ENCODE results near the gene KLHL7.
"Not testable (repeated sequence)": the region's sequence is repeated elsewhere in the genome, so short reads cannot be mapped to it uniquely, and the experiment has no call there.

KLHL7 gene

DNA sequence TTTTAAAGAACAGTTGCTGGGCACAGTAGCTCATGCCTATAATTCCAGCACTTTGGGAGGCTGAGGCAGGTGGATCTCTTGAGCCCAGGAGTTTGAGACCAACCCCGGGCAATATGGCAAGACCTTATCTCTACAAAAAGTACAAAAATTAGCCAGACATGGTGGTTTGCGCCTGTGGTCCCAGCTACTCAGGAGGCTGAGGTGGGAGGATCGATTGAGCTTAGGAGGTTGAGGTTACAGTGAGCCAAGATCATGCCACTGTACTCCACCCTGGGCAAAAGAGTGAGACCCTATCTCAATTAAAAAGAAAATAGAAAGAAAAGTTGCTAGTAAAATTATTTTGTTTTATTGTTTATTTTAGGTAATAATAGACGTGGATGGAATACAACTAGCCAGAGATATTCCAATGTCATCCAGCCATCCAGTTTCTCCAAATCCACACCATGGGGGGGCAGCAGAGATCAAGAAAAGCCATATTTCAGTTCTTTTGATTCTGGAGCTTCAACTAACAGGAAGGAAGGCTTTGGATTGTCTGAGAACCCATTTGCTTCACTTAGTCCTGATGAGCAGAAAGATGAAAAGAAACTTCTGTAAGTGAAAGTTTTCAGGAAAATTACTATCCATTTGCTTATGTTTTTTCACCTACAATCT lies 79.2 kb downstream of the KLHL7 start:
- H3K27ac ChIP-seq: no peak overlapping the region
- no peaks in the 10 kb centered on the region for H3K36me3 ChIP-seq (ENCODE audit: control insufficient read depth, insufficient read depth, low read length)
- TF ChIP-seq, protein P1, sequence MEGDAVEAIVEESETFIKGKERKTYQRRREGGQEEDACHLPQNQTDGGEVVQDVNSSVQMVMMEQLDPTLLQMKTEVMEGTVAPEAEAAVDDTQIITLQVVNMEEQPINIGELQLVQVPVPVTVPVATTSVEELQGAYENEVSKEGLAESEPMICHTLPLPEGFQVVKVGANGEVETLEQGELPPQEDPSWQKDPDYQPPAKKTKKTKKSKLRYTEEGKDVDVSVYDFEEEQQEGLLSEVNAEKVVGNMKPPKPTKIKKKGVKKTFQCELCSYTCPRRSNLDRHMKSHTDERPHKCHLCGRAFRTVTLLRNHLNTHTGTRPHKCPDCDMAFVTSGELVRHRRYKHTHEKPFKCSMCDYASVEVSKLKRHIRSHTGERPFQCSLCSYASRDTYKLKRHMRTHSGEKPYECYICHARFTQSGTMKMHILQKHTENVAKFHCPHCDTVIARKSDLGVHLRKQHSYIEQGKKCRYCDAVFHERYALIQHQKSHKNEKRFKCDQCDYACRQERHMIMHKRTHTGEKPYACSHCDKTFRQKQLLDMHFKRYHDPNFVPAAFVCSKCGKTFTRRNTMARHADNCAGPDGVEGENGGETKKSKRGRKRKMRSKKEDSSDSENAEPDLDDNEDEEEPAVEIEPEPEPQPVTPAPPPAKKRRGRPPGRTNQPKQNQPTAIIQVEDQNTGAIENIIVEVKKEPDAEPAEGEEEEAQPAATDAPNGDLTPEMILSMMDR (IDR thresholded peaks at IDR 0.05): peak; percentile 29
- peaks cover 4% of the 10 kb centered on the region for H3K79me2 ChIP-seq
- no peak overlapping the region for H2AFZ ChIP-seq
- H3K4me3 ChIP-seq (ENCODE audit: low read depth, low read length): no peak overlapping the region
- no peaks in the 10 kb centered on the region for H3K4me1 ChIP-seq
- H3K9me3 ChIP-seq (ENCODE audit: control insufficient read depth, low read length): no peaks in the 10 kb centered on the region
- no peak overlapping the region for H3K9ac ChIP-seq
- H3K27me3 ChIP-seq (ENCODE audit: control insufficient read depth, insufficient read depth, low read length): no peaks in the 10 kb centered on the region
- peak overlapping the region; percentile 10 for H3K4me2 ChIP-seq (ENCODE audit: low read length)

DNA sequence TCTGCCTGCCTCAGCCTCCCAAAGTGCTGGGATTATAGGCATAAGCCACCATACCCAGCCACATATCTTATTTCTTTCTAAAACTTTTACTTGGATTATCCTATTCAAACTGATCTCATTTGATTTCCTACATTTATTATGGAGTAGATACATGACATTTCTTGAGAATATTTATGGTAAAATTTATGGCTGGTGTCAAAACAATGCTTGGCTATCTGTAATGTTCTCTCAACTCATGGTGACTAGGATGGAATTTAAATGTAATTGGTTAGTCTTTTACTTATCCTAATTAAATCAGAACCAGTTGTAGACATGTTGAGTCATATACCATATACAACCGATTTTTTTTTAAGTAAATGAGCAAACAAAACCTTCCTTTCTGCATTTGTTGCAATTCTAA lies 80.4 kb downstream of the KLHL7 start:
- TF ChIP-seq, protein P1 (IDR thresholded peaks at IDR 0.05): no peak
- no peak overlapping the region for H3K4me3 ChIP-seq (ENCODE audit: low read depth, low read length)
- no peaks in the 10 kb centered on the region for H3K27me3 ChIP-seq (ENCODE audit: control insufficient read depth, insufficient read depth, low read length)
- H3K27ac ChIP-seq: no peak overlapping the region
- H3K9me3 ChIP-seq (ENCODE audit: control insufficient read depth, low read length): no peaks in the 10 kb centered on the region
- H2AFZ ChIP-seq: no peak overlapping the region
- H3K79me2 ChIP-seq: peaks cover 4% of the 10 kb centered on the region
- no peak overlapping the region for H3K4me2 ChIP-seq (ENCODE audit: low read length)
- no peaks in the 10 kb centered on the region for H3K36me3 ChIP-seq (ENCODE audit: control insufficient read depth, insufficient read depth, low read length)
- H3K9ac ChIP-seq: no peak overlapping the region
- peaks cover 5% of the 10 kb centered on the region for H3K4me1 ChIP-seq

DNA sequence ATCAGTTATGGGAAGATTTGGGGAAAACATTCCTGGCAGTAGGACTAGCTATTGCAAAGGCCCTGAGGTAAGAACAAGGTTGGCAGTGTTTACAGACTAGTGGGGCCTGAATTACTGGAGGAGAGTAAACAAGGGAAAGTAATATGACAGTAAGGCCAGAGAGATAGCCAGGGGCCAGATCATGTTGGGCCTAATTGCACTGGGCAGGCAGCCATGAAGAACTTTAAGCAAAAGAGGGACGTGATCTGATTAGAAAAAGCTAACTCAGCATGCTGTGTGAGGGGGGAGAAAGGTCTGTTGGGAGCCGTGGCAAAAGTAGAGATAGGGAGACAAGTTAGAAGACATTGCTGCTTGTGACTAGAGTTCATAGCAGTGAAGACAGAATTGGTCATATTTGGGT lies 85.4 kb downstream of the KLHL7 start:
- no peaks in the 10 kb centered on the region for H3K79me2 ChIP-seq
- H3K27me3 ChIP-seq (ENCODE audit: control insufficient read depth, insufficient read depth, low read length): no peaks in the 10 kb centered on the region
- no peak overlapping the region for H3K27ac ChIP-seq
- H3K4me3 ChIP-seq (ENCODE audit: low read depth, low read length): no peak overlapping the region
- H2AFZ ChIP-seq: no peak overlapping the region
- peak overlapping the region; percentile 31 for H3K4me2 ChIP-seq (ENCODE audit: low read length)
- no peaks in the 10 kb centered on the region for H3K9me3 ChIP-seq (ENCODE audit: control insufficient read depth, low read length)
- TF ChIP-seq, protein P1 (IDR thresholded peaks at IDR 0.05): no peak
- H3K9ac ChIP-seq: no peak overlapping the region
- H3K4me1 ChIP-seq: peaks cover 5% of the 10 kb centered on the region
- H3K36me3 ChIP-seq (ENCODE audit: control insufficient read depth, insufficient read depth, low read length): no peaks in the 10 kb centered on the region

DNA sequence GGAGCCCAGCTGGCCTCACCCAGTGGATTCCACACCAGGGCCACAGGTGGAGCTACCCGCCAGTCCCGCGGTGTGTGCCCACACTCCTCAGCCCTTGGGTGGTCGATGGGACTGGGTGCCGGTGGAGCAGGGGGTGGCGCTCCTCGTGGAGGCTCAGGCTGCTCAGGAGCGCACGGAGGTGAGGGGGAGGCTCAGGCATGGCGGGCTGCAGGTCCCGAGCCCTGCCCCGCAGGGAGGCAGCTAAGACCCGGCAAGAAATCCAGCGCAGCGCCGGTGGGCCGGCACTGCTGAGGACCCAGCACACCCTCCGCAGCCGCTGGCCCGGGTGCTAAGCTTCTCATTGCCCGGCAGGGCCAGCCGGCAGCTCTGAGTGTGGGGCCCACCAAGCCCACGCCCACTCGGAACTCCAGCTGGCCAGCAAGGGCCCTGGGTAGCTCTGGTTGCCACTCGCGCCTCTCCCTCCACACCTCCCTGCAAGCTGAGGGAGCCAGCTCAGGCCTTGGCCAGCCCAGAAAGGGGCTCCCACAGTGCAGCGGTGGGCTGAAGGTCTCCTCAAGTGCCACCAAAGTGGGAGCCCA lies 88.2 kb downstream of the KLHL7 start:
- not testable (repeated sequence) for H3K4me1 ChIP-seq; H3K27me3 ChIP-seq (ENCODE audit: control insufficient read depth, insufficient read depth, low read length); H3K9ac ChIP-seq; H3K27ac ChIP-seq; H3K36me3 ChIP-seq (ENCODE audit: control insufficient read depth, insufficient read depth, low read length); H3K9me3 ChIP-seq (ENCODE audit: control insufficient read depth, low read length); H2AFZ ChIP-seq; H3K4me3 ChIP-seq (ENCODE audit: low read depth, low read length); H3K79me2 ChIP-seq; H3K4me2 ChIP-seq (ENCODE audit: low read length)

DNA sequence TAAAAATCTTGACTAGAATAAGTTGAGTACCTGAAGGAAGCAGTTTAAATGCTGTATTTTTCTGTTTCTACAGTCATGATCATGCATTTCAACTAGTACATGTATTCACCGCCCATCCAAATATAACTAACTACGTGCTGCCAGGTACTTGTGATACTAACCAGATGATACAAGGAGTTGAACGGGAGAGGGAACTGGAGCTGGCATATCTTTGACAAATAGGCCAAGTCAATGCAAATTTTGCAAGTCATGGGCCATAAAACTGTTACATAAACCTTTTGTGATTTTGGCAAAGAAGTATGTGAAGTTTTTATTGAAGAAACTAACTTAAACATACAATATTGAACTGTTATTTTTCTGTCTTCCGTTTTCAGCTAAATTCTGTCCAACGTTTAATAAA lies 90.7 kb downstream of the KLHL7 start:
- Histone ChIP-seq H3K9ac (no peak overlapping the region), H3K4me1 (no peaks in the 10 kb centered on the region), H3K27ac (no peak overlapping the region), H3K27me3 (ENCODE audit: control insufficient read depth, insufficient read depth, low read length) (no peaks in the 10 kb centered on the region), H3K4me3 (ENCODE audit: low read depth, low read length) (no peak overlapping the region), H2AFZ (no peak overlapping the region), H3K9me3 (ENCODE audit: control insufficient read depth, low read length) (no peaks in the 10 kb centered on the region), H3K4me2 (ENCODE audit: low read length) (no peak overlapping the region), H3K79me2 (no peaks in the 10 kb centered on the region), H3K36me3 (ENCODE audit: control insufficient read depth, insufficient read depth, low read length) (no peaks in the 10 kb centered on the region)
- TF ChIP-seq, protein P1 (IDR thresholded peaks at IDR 0.05): no peak

DNA sequence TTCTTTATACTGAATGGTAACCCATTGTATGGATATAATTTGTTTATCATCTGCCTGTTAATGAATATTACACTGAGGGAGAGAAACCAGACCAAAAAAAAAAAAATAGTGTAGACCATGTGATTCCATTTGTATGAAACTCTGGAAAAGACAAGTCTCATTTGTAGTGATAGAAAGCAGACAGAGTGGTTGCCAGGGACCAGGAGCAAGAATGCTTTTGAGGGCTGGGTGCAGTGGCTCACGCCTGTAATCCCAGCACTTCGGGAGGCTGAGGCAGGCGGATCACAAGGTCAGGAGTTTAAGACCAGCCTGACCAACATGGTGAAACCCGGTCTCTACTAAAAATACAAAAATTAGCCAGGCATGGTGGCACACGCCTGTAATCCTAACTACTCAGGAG lies 92.2 kb downstream of the KLHL7 start:
- not testable (repeated sequence) for H2AFZ ChIP-seq; H3K9me3 ChIP-seq (ENCODE audit: control insufficient read depth, low read length)

More for the DNA sequence above, 92.2 kb downstream of the KLHL7 start:
- H3K4me2 ChIP-seq (ENCODE audit: low read length); H3K4me1 ChIP-seq; H3K9ac ChIP-seq; H3K27me3 ChIP-seq (ENCODE audit: control insufficient read depth, insufficient read depth, low read length); H3K4me3 ChIP-seq (ENCODE audit: low read depth, low read length); H3K36me3 ChIP-seq (ENCODE audit: control insufficient read depth, insufficient read depth, low read length); H3K79me2 ChIP-seq; H3K27ac ChIP-seq: not testable (repeated sequence)
